HepG2 (cell line): ENCODE results near the gene COPS3. TPM values are rescaled to one million over a fixed set of nuclear protein-coding genes. Genes with fewer than 3 reads are reported as not detected.

Experiments used
- HNF1A ChIP-seq, 2 experiments: sonication (generic) in 1 of 2; formaldehyde crosslinking in 1 of 2; IDR thresholded peaks; 2 replicates each; pipeline versions ENCODE4 v1.4.0 to v1.6.1; 2016 to 2020; ENCODE audit warnings: borderline replicate concordance in 1 of 2, low read depth in 1 of 2, mild to moderate bottlenecking in 1 of 2, missing genetic modification reagents in 1 of 2
- HOMEZ ChIP-seq: IDR thresholded peaks from 2 replicates; pipeline ENCODE4 v1.6.1; 2016; ENCODE audit warnings: low read depth
- JUND ChIP-seq: sonication (generic); formaldehyde crosslinking; IDR thresholded peaks from 2 replicates; pipeline ENCODE4 v1.8.0; 2022; ENCODE audit warnings: mild to moderate bottlenecking, missing genetic modification reagents
- SMC3 ChIP-seq: IDR thresholded peaks from 2 replicates; pipeline ENCODE4 v1.6.1; 2011; ENCODE audit warnings: low read length, improper control_type of control experiment
- TEAD3 ChIP-seq: optimal IDR thresholded peaks from 2 replicates; pipeline ENCODE3; 2016; ENCODE audit warnings: borderline replicate concordance
- TFAP4 ChIP-seq: sonication (generic); IDR thresholded peaks from 2 replicates; pipeline ENCODE4 v1.6.1; 2016; ENCODE audit warnings: low read depth, borderline replicate concordance
- ZBTB8A ChIP-seq: sonication (generic); formaldehyde crosslinking; IDR thresholded peaks from 2 replicates; pipeline ENCODE4 v1.4.0; 2020; ENCODE audit warnings: mild to moderate bottlenecking, low read depth, missing genetic modification reagents, borderline replicate concordance
- ZFP82 ChIP-seq: sonication (generic); formaldehyde crosslinking; IDR thresholded peaks from 2 replicates; pipeline ENCODE4 v1.5.1; 2020; ENCODE audit warnings: mild to moderate bottlenecking, missing genetic modification reagents, borderline replicate concordance
- ZNF142 ChIP-seq: sonication (generic); formaldehyde crosslinking; IDR thresholded peaks from 2 replicates; pipeline ENCODE4 v1.4.0; 2020; ENCODE audit warnings: missing genetic modification reagents
- ZNF446 ChIP-seq: sonication (generic); formaldehyde crosslinking; IDR thresholded peaks from 2 replicates; pipeline ENCODE4 v1.5.0; 2020; ENCODE audit warnings: mild to moderate bottlenecking, missing genetic modification reagents
- ZNF629 ChIP-seq: sonication (generic); formaldehyde crosslinking; conservative IDR thresholded peaks from 2 replicates; pipeline ENCODE4 v1.5.0; 2020; ENCODE audit warnings: missing genetic modification reagents
- ZNF703 ChIP-seq: sonication (generic); formaldehyde crosslinking; IDR thresholded peaks from 2 replicates; pipeline ENCODE4 v1.5.1; 2020; ENCODE audit warnings: missing genetic modification reagents, mild to moderate bottlenecking, moderate library complexity, borderline replicate concordance
- ZNF746 ChIP-seq: sonication (generic); formaldehyde crosslinking; IDR thresholded peaks from 2 replicates; pipeline ENCODE4 v1.8.0; 2022; ENCODE audit warnings: mild to moderate bottlenecking, missing genetic modification reagents
- ZNF782 ChIP-seq: sonication (generic); formaldehyde crosslinking; IDR thresholded peaks from 2 replicates; pipeline ENCODE4 v1.4.0; 2020; ENCODE audit warnings: missing genetic modification reagents, mild to moderate bottlenecking, borderline replicate concordance
- ZSCAN31 ChIP-seq: sonication (generic); formaldehyde crosslinking; IDR thresholded peaks from 2 replicates; pipeline ENCODE4 v1.5.0; 2020; ENCODE audit warnings: low read depth, mild to moderate bottlenecking, missing genetic modification reagents
- polyA plus RNA-seq, 8 experiments: library from polyadenylated mRNA; depleted of rRNA in 3 of 8; stranded (reverse) in 7 of 8; unstranded in 1 of 8; fragments of >200 nt; fragmentation: Illumina TruSeq in 4 of 8; extraction: Trizol in 4 of 8; gene quantifications; 2 replicates each; pipeline versions ENCODE4 v1.2.1 to v1.2.3, GENCODE V29; 2011 to 2016; ENCODE audit warnings: low read depth in 4 of 8, missing spikeins in 1 of 8, mixed read lengths in 1 of 8; ENCODE audit not compliant: insufficient read depth in 1 of 8
- total RNA-seq, 5 experiments: library from RNA; depleted of rRNA; stranded (reverse); fragments of >200 nt; fragmentation: Illumina TruSeq; extraction: Trizol; gene quantifications; 2 replicates each; pipeline ENCODE4 v1.2.3, GENCODE V29; 2016; ENCODE audit warnings: low read depth in 1 of 5

Gene COPS3
- total and polyA plus RNA-seq, 2 of the 13 experiments (the other 11 are each of a cell fraction or from before 2014, with no cell fraction given): 46.3 to 103 TPM

- peak; percentile 76; the same call in 1 of the 2 replicates for TF ChIP-seq ZNF142 (CRISPR knock-in tag)
- peak; percentile 73 for TF ChIP-seq JUND (CRISPR knock-in tag)
- no peak for TF ChIP-seq ZNF703 (CRISPR knock-in tag)
- peak; percentile 97 for TF ChIP-seq ZNF446
- peak; percentile 83; the same call in 1 of the 2 replicates for TF ChIP-seq ZNF746
- no peak for TF ChIP-seq SMC3
- peak; percentile 47 for TF ChIP-seq ZNF629
- TF ChIP-seq TEAD3 (CRISPR knock-in tag): peak; percentile 77
- no peak for TF ChIP-seq HOMEZ (CRISPR knock-in tag)
- peak; percentile 91 for TF ChIP-seq ZSCAN31 (CRISPR knock-in tag)
- peak; percentile 55; the same call in 1 of the 2 replicates for TF ChIP-seq ZFP82 (CRISPR knock-in tag)
- TF ChIP-seq HNF1A (IDR thresholded peaks at IDR 0.05; ENCODE audit: low read depth): no peak
- peak; percentile 87 for TF ChIP-seq HNF1A (CRISPR knock-in tag; IDR thresholded peaks at IDR 0.05; ENCODE audit: borderline replicate concordance)
- peak; percentile 76 for TF ChIP-seq ZNF782 (CRISPR knock-in tag)
- TF ChIP-seq TFAP4: no peak
- no peak; the same call in 1 of the 2 replicates for TF ChIP-seq ZBTB8A (CRISPR knock-in tag)
Observed at GRCh38 chr17:17206124-17206912, 74.7 kb downstream of the COPS3 start, which contains the start of gene PLD6 (continued).
